ENCODE measurements around the gene DCBLD1.

Gene DCBLD1

DNA sequence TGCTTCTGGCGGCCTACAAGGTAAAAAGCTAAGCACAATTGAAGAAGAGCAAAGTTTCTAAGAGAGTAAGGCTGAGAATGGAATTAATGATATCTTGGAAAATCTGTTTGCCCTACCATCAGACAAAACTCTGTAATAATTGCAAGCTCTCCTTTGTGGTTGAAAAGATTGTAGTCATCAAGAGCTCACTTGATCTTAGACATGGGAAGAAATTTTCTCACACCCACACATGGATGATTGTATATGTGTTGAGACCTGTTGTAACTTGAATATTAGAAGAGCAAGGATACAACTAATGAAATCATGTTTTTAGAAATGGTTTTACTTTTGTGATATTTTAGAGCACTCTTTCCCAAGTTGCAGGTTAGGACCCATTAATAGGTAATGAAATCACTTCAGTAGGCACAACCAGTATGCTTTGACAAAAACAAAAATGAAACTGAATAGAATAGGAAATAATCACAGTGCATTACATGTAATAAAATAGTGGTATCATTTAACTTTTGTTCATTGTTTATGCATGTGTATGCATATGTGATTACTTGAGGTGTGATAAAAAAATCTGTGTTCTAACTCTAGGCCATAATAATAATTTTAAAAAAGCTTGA lies 14.0 kb downstream of the DCBLD1 start:
- no peaks in the 10 kb centered on the region for H3K4me1 ChIP-seq (ENCODE audit: control insufficient read depth, insufficient read depth, low read length, poor library complexity, severe bottlenecking)
- no peaks in the 10 kb centered on the region for H3K27me3 ChIP-seq (replicated peaks; ENCODE audit: control insufficient read depth, insufficient read depth, low read length, poor library complexity, severe bottlenecking)
- no peaks in the 10 kb centered on the region for H3K9me3 ChIP-seq (ENCODE audit: control insufficient read depth, low read length)
- H3K27ac ChIP-seq (ENCODE audit: insufficient read depth, low read length, poor library complexity, severe bottlenecking), result no peak overlapping the region
- no peak for DNase-seq
- no peaks in the 10 kb centered on the region for H3K36me3 ChIP-seq (ENCODE audit: control insufficient read depth, insufficient read depth, low read length)
- H3K4me3 ChIP-seq (ENCODE audit: insufficient read depth, low read depth, low read length, poor library complexity, severe bottlenecking), result no peak overlapping the region

DNA sequence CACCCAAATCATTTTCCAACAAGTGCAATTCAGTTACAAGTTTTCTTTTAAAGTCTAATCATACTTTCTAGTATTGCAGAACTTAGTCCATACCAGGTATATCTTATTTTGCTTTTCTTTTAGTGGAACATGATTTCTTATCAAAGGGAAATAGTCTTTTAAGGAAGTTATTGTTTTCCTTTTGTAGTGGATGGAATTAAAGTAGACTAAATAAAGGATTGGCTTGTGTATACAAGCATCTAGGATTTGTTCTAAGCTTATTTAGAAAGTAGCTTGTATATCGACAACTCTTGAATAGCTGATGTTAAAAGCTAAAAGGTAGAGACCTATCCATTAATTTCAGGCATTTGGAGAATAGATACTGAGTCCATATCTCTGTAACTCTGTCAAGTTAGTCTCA lies 14.8 kb downstream of the DCBLD1 start:
- no peaks in the 10 kb centered on the region for H3K27me3 ChIP-seq (replicated peaks; ENCODE audit: control insufficient read depth, insufficient read depth, low read length, poor library complexity, severe bottlenecking)
- H3K4me1 ChIP-seq (ENCODE audit: control insufficient read depth, insufficient read depth, low read length, poor library complexity, severe bottlenecking), result no peaks in the 10 kb centered on the region
- no peak overlapping the region for H3K4me3 ChIP-seq (ENCODE audit: insufficient read depth, low read depth, low read length, poor library complexity, severe bottlenecking)
- no peak overlapping the region for H3K27ac ChIP-seq (ENCODE audit: insufficient read depth, low read length, poor library complexity, severe bottlenecking)
- H3K9me3 ChIP-seq (ENCODE audit: control insufficient read depth, low read length), result no peaks in the 10 kb centered on the region
- DNase-seq, result no peak
- H3K36me3 ChIP-seq (ENCODE audit: control insufficient read depth, insufficient read depth, low read length), result no peaks in the 10 kb centered on the region

DNA sequence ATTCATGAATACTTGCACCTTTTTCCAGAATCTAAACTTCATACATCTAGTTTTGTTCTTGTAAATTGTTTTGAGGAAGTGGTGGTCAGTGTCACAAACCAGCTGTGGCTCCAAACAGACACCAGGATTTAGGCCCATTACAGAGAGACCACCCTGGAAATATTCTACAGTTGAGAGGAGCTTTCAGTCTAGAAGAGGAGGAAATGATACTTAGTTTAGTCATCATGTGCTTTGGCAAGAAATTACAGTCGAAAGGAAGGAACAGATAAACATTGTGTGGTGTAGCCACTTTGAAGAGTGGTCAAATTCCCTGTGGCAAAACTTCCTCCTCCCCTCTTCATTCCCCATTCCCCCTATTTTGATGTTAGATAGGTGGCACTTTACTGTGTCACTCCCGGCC lies 15.7 kb downstream of the DCBLD1 start:
- no peaks in the 10 kb centered on the region for H3K36me3 ChIP-seq (ENCODE audit: control insufficient read depth, insufficient read depth, low read length)
- no peak overlapping the region for H3K4me3 ChIP-seq (ENCODE audit: insufficient read depth, low read depth, low read length, poor library complexity, severe bottlenecking)
- no peak for DNase-seq
- H3K4me1 ChIP-seq (ENCODE audit: control insufficient read depth, insufficient read depth, low read length, poor library complexity, severe bottlenecking), result no peaks in the 10 kb centered on the region
- H3K27ac ChIP-seq (ENCODE audit: insufficient read depth, low read length, poor library complexity, severe bottlenecking), result no peak overlapping the region
- no peaks in the 10 kb centered on the region for H3K27me3 ChIP-seq (replicated peaks; ENCODE audit: control insufficient read depth, insufficient read depth, low read length, poor library complexity, severe bottlenecking)
- no peaks in the 10 kb centered on the region for H3K9me3 ChIP-seq (ENCODE audit: control insufficient read depth, low read length)

DNA sequence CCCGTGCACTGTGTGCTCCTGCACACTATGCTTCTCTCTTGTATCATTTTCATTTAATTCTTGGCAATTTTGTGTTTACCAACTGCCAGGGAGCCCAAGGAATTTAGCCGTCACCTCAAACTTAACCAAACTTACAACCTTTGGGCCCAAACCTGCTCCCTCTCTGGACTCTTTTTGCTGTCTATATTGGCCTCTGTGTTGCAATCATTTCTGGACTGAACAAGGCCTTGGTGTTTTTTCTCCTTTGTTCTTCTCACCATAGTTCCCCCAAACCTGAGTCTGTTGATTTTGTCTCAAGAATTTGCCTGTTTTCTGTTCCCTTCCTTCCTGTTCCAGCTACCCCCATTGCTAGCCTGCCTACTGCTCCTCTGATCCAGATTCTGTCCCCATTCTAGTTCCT lies 19.2 kb downstream of the DCBLD1 start:
- no peaks in the 10 kb centered on the region for H3K27me3 ChIP-seq (replicated peaks; ENCODE audit: control insufficient read depth, insufficient read depth, low read length, poor library complexity, severe bottlenecking)
- no peak overlapping the region for H3K27ac ChIP-seq (ENCODE audit: insufficient read depth, low read length, poor library complexity, severe bottlenecking)
- no peaks in the 10 kb centered on the region for H3K9me3 ChIP-seq (ENCODE audit: control insufficient read depth, low read length)
- no peaks in the 10 kb centered on the region for H3K4me1 ChIP-seq (ENCODE audit: control insufficient read depth, insufficient read depth, low read length, poor library complexity, severe bottlenecking)
- H3K4me3 ChIP-seq (ENCODE audit: insufficient read depth, low read depth, low read length, poor library complexity, severe bottlenecking), result no peak overlapping the region
- DNase-seq, result no peak
- no peaks in the 10 kb centered on the region for H3K36me3 ChIP-seq (ENCODE audit: control insufficient read depth, insufficient read depth, low read length)

DNA sequence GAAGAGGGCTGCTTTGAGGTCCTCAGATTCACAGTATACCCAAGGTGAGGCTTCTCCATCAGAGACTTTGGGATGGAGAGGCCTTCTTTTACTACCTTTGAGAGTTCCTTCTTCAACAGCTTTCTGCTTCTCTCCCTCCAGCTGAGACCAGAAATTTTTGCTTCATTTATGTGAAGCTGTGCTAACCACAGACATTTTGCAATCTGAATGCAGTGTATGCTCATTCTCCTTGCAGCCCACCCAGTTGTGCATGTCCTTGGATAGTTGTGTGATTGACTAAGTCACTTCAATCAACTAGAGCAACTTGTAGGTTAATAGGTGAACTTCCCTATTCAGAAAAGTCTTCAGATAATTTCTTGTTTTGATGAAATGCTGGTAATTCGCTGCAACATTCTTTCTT lies 20.1 kb downstream of the DCBLD1 start:
- H3K4me3 ChIP-seq (ENCODE audit: insufficient read depth, low read depth, low read length, poor library complexity, severe bottlenecking), result no peak overlapping the region
- H3K27me3 ChIP-seq (replicated peaks; ENCODE audit: control insufficient read depth, insufficient read depth, low read length, poor library complexity, severe bottlenecking), result no peaks in the 10 kb centered on the region
- H3K27ac ChIP-seq (ENCODE audit: insufficient read depth, low read length, poor library complexity, severe bottlenecking), result no peak overlapping the region
- H3K4me1 ChIP-seq (ENCODE audit: control insufficient read depth, insufficient read depth, low read length, poor library complexity, severe bottlenecking), result no peaks in the 10 kb centered on the region
- no peak for DNase-seq
- no peaks in the 10 kb centered on the region for H3K36me3 ChIP-seq (ENCODE audit: control insufficient read depth, insufficient read depth, low read length)
- H3K9me3 ChIP-seq (ENCODE audit: control insufficient read depth, low read length), result no peaks in the 10 kb centered on the region

DNA sequence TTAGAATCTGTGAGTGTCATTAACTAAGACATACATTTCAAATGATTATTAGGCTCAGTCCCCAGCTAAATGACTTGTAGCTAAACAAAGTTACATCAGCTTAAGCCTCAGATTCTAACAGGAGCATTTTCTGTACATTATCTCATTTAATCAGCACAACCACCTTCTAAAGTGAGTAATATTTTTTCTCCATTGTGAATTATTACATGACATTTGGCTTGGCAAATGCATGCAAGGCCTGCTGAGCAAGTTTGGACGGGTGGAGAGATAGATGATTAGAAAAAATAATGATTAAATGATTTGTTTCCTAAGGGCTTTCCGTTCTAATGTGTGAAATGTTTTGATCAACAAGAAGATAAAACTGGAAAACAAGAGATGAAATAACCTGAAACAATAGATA lies 20.7 kb downstream of the DCBLD1 start:
- Histone ChIP-seq H3K9me3 (ENCODE audit: control insufficient read depth, low read length) (no peaks in the 10 kb centered on the region), H3K4me3 (ENCODE audit: insufficient read depth, low read depth, low read length, poor library complexity, severe bottlenecking) (no peak overlapping the region), H3K4me1 (ENCODE audit: control insufficient read depth, insufficient read depth, low read length, poor library complexity, severe bottlenecking) (no peaks in the 10 kb centered on the region), H3K27me3 (replicated peaks; ENCODE audit: control insufficient read depth, insufficient read depth, low read length, poor library complexity, severe bottlenecking) (no peaks in the 10 kb centered on the region), H3K36me3 (ENCODE audit: control insufficient read depth, insufficient read depth, low read length) (no peaks in the 10 kb centered on the region), H3K27ac (ENCODE audit: insufficient read depth, low read length, poor library complexity, severe bottlenecking) (no peak overlapping the region)
- DNase-seq, result no peak

DNA sequence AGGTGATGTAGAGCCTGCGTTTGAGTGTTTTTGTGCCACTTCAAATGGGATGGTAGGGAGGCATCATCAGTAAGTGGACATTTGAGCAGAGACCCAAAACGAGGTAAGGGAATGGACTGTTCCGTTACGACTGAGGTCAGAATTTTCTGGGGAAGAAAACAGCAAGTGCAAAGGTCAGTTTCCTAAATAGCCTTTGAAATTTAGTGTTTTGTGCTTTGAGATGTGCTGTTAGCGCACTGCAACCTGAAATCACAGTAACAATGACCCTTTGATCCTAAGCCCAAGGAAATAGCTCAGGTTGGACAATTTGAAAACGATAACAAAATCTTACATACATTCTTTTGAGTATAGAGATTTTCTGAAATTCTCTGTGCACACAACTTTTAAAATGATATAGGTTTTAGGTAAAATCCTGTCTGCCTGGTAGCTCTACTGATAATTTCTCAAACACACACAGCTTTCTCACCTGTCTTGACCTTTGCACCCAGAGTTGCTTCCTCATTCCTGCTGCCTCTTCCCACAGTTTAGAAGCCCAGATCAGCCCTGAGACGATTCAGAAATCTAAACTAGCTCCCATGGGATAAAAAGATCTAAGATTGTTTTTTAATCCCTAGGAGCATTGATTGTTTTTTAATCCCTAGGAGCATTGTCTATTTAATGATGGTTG lies 22.1 kb downstream of the DCBLD1 start:
- Histone ChIP-seq H3K36me3 (ENCODE audit: control insufficient read depth, insufficient read depth, low read length) (no peaks in the 10 kb centered on the region), H3K27me3 (replicated peaks; ENCODE audit: control insufficient read depth, insufficient read depth, low read length, poor library complexity, severe bottlenecking) (no peaks in the 10 kb centered on the region), H3K27ac (ENCODE audit: insufficient read depth, low read length, poor library complexity, severe bottlenecking) (no peak overlapping the region), H3K9me3 (ENCODE audit: control insufficient read depth, low read length) (no peaks in the 10 kb centered on the region), H3K4me1 (ENCODE audit: control insufficient read depth, insufficient read depth, low read length, poor library complexity, severe bottlenecking) (no peaks in the 10 kb centered on the region), H3K4me3 (ENCODE audit: insufficient read depth, low read depth, low read length, poor library complexity, severe bottlenecking) (no peak overlapping the region)
- DNase-seq, result no peak

DNA sequence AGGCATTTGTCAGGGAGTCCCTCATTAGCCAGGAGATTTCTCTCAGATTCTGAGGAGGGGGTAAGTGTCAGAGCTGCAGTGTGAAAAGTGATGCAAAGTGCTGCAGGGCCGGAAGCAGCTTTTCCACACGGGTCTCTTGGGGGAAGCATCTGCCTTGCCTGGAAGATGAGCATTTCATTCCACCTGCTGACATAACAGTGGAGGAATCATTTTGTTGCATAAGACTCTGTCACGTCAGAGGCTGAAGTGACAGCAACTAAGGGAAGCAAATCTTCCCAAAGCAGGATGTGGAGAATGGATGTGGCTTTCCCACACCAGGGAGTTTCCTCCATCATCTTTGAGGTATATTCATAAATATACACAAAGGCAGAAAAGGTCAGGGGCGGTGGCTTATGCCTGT lies 22.8 kb downstream of the DCBLD1 start:
- Histone ChIP-seq H3K27me3 (replicated peaks; ENCODE audit: control insufficient read depth, insufficient read depth, low read length, poor library complexity, severe bottlenecking) (no peaks in the 10 kb centered on the region), H3K4me3 (ENCODE audit: insufficient read depth, low read depth, low read length, poor library complexity, severe bottlenecking) (no peak overlapping the region), H3K9me3 (ENCODE audit: control insufficient read depth, low read length) (no peaks in the 10 kb centered on the region), H3K4me1 (ENCODE audit: control insufficient read depth, insufficient read depth, low read length, poor library complexity, severe bottlenecking) (no peaks in the 10 kb centered on the region), H3K36me3 (ENCODE audit: control insufficient read depth, insufficient read depth, low read length) (no peaks in the 10 kb centered on the region), H3K27ac (ENCODE audit: insufficient read depth, low read length, poor library complexity, severe bottlenecking) (no peak overlapping the region)
- no peak for DNase-seq

DNA sequence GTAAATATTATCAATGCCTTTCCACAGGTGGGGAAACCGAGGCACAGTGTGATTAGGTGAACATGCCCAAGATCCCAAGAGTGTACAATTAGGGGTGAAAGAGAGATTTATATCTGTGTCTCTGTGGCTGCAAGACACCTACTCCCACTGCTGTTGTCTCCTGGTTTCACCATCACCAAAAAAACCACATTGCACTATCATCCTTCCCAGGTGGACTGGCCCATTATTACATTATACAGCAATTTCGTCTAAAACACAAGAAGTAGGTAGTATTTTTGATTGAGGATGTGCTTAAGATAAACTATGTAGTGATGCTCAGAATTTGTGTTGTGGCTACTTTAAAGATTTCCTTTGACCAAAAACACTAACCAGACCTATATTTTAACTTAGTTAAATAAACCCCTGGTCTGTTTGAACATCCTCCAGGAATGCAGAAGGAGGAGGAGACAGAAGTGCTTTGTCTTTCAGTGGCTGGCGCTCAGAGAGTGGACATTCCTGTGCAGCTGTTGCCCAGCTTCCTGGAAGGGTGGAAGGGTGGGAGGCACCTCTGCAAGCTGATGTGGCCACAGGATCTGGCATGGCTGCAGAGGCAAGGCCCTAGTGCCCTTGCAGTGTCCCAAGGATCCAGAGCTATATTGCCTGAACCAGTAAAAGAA lies 23.8 kb downstream of the DCBLD1 start:
- Histone ChIP-seq H3K4me1 (ENCODE audit: control insufficient read depth, insufficient read depth, low read length, poor library complexity, severe bottlenecking) (no peaks in the 10 kb centered on the region), H3K27me3 (replicated peaks; ENCODE audit: control insufficient read depth, insufficient read depth, low read length, poor library complexity, severe bottlenecking) (no peaks in the 10 kb centered on the region), H3K4me3 (ENCODE audit: insufficient read depth, low read depth, low read length, poor library complexity, severe bottlenecking) (no peak overlapping the region), H3K9me3 (ENCODE audit: control insufficient read depth, low read length) (no peaks in the 10 kb centered on the region), H3K27ac (ENCODE audit: insufficient read depth, low read length, poor library complexity, severe bottlenecking) (no peak overlapping the region), H3K36me3 (ENCODE audit: control insufficient read depth, insufficient read depth, low read length) (no peaks in the 10 kb centered on the region)
- DNase-seq, result no peak

DNA sequence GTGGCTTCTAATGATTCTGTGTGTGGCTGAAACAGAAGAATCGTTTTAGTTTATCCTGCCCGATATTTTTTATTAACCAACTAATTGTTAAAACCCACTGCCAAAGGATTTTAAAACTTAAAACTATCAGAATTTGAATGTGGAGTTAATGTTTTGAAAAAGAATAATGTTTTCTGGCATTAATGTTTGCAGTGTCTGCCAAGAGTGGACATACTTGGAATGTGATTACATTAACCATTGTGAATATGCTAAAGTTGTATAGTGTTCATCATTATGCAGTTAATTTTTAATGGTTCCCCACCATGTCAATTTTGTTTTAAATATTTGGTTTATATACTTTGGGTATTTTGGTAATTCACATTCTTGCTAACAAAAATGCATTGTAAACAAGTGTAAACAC lies 24.4 kb downstream of the DCBLD1 start:
- no peak for DNase-seq
- Histone ChIP-seq H3K4me3 (ENCODE audit: insufficient read depth, low read depth, low read length, poor library complexity, severe bottlenecking) (no peak overlapping the region), H3K4me1 (ENCODE audit: control insufficient read depth, insufficient read depth, low read length, poor library complexity, severe bottlenecking) (no peaks in the 10 kb centered on the region), H3K9me3 (ENCODE audit: control insufficient read depth, low read length) (no peaks in the 10 kb centered on the region), H3K36me3 (ENCODE audit: control insufficient read depth, insufficient read depth, low read length) (no peaks in the 10 kb centered on the region), H3K27ac (ENCODE audit: insufficient read depth, low read length, poor library complexity, severe bottlenecking) (no peak overlapping the region), H3K27me3 (replicated peaks; ENCODE audit: control insufficient read depth, insufficient read depth, low read length, poor library complexity, severe bottlenecking) (no peaks in the 10 kb centered on the region)
